Mammary epithelial cell (primary cell): ENCODE results near the gene TMPRSS13.

ENCODE experiments used
- EZH2 ChIP-seq: IDR thresholded peaks from 2 replicates; pipeline ENCODE4 v1.6.1; 2012; ENCODE audit warnings: low read length, inconsistent platforms, borderline replicate concordance
- TF ChIP-seq, protein P1 (sequence below), 2 donors: IDR thresholded peaks in 1 of 2; conservative IDR thresholded peaks in 1 of 2; 2 replicates each; pipeline ENCODE4 v1.5.1; 2011 to 2012; ENCODE audit warnings: inconsistent platforms in 2 of 2, low read length in 2 of 2, mild to moderate bottlenecking in 2 of 2, control low read depth in 1 of 2, low read depth in 1 of 2; ENCODE audit not compliant: insufficient read depth in 1 of 2; ENCODE audit errors: extremely low read depth in 1 of 2

DNA sequence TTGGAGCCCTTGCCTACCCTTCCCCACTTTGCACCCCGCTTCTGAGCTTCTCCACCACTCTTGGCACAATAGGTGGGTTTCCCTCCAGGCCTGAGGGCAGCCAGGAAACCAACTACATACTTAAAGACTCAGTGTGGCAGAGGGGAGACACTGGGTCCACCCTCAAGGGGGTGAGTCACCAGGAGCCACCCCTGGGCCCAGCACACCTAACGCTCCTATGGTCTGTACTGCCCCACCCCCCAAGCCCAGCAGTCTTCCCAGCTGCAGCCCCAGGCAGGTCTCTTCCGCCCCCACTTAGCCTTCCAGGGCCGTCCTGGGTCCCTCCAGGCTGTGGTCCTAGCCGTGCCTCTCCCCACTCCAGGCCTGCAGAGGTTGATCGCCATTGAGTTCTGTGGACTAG lies 3.2 kb upstream of the TMPRSS13 start:
- TF ChIP-seq, protein P1, sequence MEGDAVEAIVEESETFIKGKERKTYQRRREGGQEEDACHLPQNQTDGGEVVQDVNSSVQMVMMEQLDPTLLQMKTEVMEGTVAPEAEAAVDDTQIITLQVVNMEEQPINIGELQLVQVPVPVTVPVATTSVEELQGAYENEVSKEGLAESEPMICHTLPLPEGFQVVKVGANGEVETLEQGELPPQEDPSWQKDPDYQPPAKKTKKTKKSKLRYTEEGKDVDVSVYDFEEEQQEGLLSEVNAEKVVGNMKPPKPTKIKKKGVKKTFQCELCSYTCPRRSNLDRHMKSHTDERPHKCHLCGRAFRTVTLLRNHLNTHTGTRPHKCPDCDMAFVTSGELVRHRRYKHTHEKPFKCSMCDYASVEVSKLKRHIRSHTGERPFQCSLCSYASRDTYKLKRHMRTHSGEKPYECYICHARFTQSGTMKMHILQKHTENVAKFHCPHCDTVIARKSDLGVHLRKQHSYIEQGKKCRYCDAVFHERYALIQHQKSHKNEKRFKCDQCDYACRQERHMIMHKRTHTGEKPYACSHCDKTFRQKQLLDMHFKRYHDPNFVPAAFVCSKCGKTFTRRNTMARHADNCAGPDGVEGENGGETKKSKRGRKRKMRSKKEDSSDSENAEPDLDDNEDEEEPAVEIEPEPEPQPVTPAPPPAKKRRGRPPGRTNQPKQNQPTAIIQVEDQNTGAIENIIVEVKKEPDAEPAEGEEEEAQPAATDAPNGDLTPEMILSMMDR (conservative IDR thresholded peaks at IDR 0.05 in 1 of 2, IDR thresholded peaks at IDR 0.05 in 1 of 2; ENCODE audit: extremely low read depth in 1 of 2, insufficient read depth in 1 of 2, low read depth in 1 of 2, low read length in 2 of 2) = no peak
- no peak for TF ChIP-seq EZH2
